ENCODE data around the gene FXYD7. TPM values are rescaled to one million over a fixed set of nuclear protein-coding genes. Genes with fewer than 3 reads are reported as not detected.

Gene FXYD7
- total and polyA plus RNA-seq, 9 of the 15 experiments (the other 6 are each of a cell fraction or from before 2014, with no cell fraction given) = 0.10 to 0.80 (median 0.31) TPM; not detected in 3

DNA sequence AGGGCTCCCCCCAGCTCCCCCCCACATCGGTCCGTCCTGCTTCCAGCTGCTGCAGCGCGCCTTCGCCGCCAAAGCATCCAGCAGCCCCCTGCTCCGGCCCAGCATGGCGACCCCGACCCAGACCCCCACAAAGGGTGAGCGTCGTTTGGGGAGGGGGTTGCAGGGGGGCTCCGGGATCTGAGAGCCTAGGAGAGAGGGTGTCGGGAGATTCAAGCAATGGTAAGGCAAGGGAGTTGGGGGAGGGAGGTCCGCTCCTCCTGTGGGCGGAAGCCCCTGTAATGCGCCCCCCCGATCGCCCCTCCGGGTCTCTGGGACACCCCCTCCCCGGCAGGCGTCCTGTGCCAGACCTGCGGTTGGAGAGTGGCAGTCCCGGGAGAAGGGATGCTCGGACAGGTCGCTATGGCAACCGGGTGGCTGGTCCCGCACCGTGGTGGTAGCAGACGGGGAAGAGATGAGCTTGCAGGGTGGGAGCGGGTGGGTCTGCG lies at the start of gene FXYD7 (continued):
- peak; percentile 45 for TF ChIP-seq POLR2G (IDR thresholded peaks at IDR 0.05; ENCODE audit: low read depth, low read length)
- TF ChIP-seq TEAD1 (CRISPR knock-in tag; IDR thresholded peaks at IDR 0.05) = no peak
- TF ChIP-seq KAT8 (IDR thresholded peaks at IDR 0.05; ENCODE audit: low read depth) = no peak
- no peak for TF ChIP-seq C11orf30 (IDR thresholded peaks at IDR 0.05; ENCODE audit: low read depth)
- TF ChIP-seq, protein P1, sequence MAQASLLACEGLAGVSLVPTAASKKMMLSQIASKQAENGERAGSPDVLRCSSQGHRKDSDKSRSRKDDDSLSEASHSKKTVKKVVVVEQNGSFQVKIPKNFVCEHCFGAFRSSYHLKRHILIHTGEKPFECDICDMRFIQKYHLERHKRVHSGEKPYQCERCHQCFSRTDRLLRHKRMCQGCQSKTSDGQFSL (CRISPR knock-in tag; IDR thresholded peaks at IDR 0.05) = peak; percentile 44
- TF ChIP-seq, protein P1 (tag; IDR thresholded peaks at IDR 0.05) = peak in 1 of 2 experiments; percentile 87; a peak in 2 of 4 replicates
- TF ChIP-seq FOXP1 (CRISPR knock-in tag; IDR thresholded peaks at IDR 0.05) = no peak
- no peak for TF ChIP-seq BCL6 (CRISPR knock-in tag; IDR thresholded peaks at IDR 0.05)
- TF ChIP-seq, protein P2, sequence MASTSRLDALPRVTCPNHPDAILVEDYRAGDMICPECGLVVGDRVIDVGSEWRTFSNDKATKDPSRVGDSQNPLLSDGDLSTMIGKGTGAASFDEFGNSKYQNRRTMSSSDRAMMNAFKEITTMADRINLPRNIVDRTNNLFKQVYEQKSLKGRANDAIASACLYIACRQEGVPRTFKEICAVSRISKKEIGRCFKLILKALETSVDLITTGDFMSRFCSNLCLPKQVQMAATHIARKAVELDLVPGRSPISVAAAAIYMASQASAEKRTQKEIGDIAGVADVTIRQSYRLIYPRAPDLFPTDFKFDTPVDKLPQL (IDR thresholded peaks at IDR 0.05; ENCODE audit: extremely low read depth, insufficient read length) = no peak
- TF ChIP-seq FOXA3 (CRISPR knock-in tag; conservative IDR thresholded peaks at IDR 0.05 in 1 of 2, IDR thresholded peaks at IDR 0.05 in 1 of 2) = no peak
- TF ChIP-seq RHOXF2B (CRISPR knock-in tag; conservative IDR thresholded peaks at IDR 0.05) = no peak
- no peak for TF ChIP-seq ZNF75A (CRISPR knock-in tag; IDR thresholded peaks at IDR 0.05)
- no peak for TF ChIP-seq HSF4 (CRISPR knock-in tag; IDR thresholded peaks at IDR 0.05; ENCODE audit: borderline replicate concordance)
- TF ChIP-seq SAP30 (IDR thresholded peaks at IDR 0.05; ENCODE audit: borderline replicate concordance, insufficient read depth, low read depth, low read length, poor library complexity, severe bottlenecking) = no peak
- 0 out of 2 replicates have a peak, but pooled peaks have one; percentile 21 for TF ChIP-seq SP1 (CRISPR knock-in tag; IDR thresholded peaks at IDR 0.05)
- TF ChIP-seq MAFG (tag; conservative IDR thresholded peaks at IDR 0.05) = no peak
- TF ChIP-seq DACH1 (IDR thresholded peaks at IDR 0.05; ENCODE audit: partially characterized antibody) = no peak
- TF ChIP-seq HDGF (IDR thresholded peaks at IDR 0.05) = no peak
- no peak for TF ChIP-seq NELFE (IDR thresholded peaks at IDR 0.05; ENCODE audit: insufficient read depth, insufficient read length)
- TF ChIP-seq ZNF316 (IDR thresholded peaks at IDR 0.05) = no peak
- peak in 1 of 2 experiments; percentile 65; a peak in 2 of 4 replicates for TF ChIP-seq KDM1A (IDR thresholded peaks at IDR 0.05)
- TF ChIP-seq RBM34 (IDR thresholded peaks at IDR 0.05; ENCODE audit: borderline replicate concordance, insufficient read depth, low read length) = no peak
- no peak for TF ChIP-seq ZNF143 (CRISPR knock-in tag; IDR thresholded peaks at IDR 0.05)
- no peak for TF ChIP-seq RAD21 (CRISPR knock-in tag; conservative IDR thresholded peaks at IDR 0.05 in 1 of 2, IDR thresholded peaks at IDR 0.05 in 1 of 2)
- no peak for TF ChIP-seq ZBTB33 (CRISPR knock-in tag; IDR thresholded peaks at IDR 0.05)
- no peak for TF ChIP-seq ZC3H8 (IDR thresholded peaks at IDR 0.05)
- no peak for TF ChIP-seq L3MBTL2 (IDR thresholded peaks at IDR 0.05)
- TF ChIP-seq E2F3 (CRISPR knock-in tag; IDR thresholded peaks at IDR 0.05) = no peak
